ENCODE measurements around the gene RABGGTA. TPM values are rescaled to one million over a fixed set of nuclear protein-coding genes. Genes with fewer than 3 reads are reported as not detected.

The RABGGTA gene
- total RNA-seq, 5 donors from 2014 or later (not counting 1 experiment from before 2014, with no cell fraction given), result 49.3 to 66.5 (median 62.4) TPM

DNA sequence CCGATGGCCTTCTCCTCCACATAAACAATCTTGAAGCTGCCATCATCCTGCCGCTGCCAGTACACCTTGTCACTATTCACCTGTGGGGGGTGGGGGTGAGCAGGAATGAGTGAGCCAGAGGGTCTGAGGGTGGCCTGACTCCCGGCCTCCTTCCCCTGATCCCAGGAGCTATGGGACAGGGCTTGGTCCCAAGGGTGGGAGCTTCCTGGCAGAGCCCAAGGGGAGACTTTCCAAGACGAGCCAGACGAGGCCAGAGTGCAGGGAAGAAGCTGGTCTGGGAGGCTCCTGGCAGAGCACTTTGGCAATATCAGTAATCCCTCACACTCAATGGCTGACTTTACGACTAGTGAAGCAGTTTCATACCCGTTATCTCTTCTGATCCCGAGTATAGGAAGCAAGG, 16.0 kb downstream of the RABGGTA start:
- whole genome bisulfite sequencing (ENCODE audit: insufficient coverage), result 86% methylated on average over 5 of the region's 8 CpGs
- ChIA-PET CTCF (no interaction called here), POLR2A (interaction anchor here (0.5 kb wide), 2 partner anchors 10 to 44 kb away, joined by 3 read pairs; partner anchors contain the start of genes DHRS1 (in 1 of the 2) and NOP9 (in 1 of the 2))
- no peaks in the 10 kb centered on the region for H3K9me3 ChIP-seq
- Mint-ChIP-seq H3K36me3 (peaks cover 27% of the 10 kb centered on the region), H3K9me3 (no peaks in the 10 kb centered on the region), H3K27ac (no peak overlapping the region), H3K27me3 (no peaks in the 10 kb centered on the region), H3K4me3 (no peak overlapping the region), H3K4me1 (peaks cover 0 to 8% (median 2%) of the 10 kb centered on the region in 3 donors)
- no peak overlapping the region for H3K27ac ChIP-seq (ENCODE audit: low read length)
- no peak for ATAC-seq (replicated peaks in 1 of 4)
- H3K4me3 ChIP-seq (ENCODE audit: control insufficient read depth in 1 of 2, extremely low read depth in 1 of 2, low read length in 1 of 2), result no peak overlapping the region
- no peaks in the 10 kb centered on the region for H3K27me3 ChIP-seq (replicated peaks in 1 of 2; ENCODE audit: control insufficient read depth in 2 of 2, extremely low read depth in 1 of 2, insufficient read depth in 2 of 2, low read length in 1 of 2)
- peaks cover 8 to 36% of the 10 kb centered on the region in 2 donors for H3K36me3 ChIP-seq (ENCODE audit: control insufficient read depth in 2 of 2, extremely low read depth in 1 of 2, insufficient read depth in 1 of 2, low read length in 1 of 2)
- no peaks in the 10 kb centered on the region for H3K4me1 ChIP-seq (ENCODE audit: control insufficient read depth in 1 of 2, extremely low read depth in 1 of 2, insufficient read depth in 2 of 2, low read length in 2 of 2)
- no peak for DNase-seq

- Histone ChIP-seq H3K27ac (ENCODE audit: low read length) (no peak overlapping the region), H3K4me3 (ENCODE audit: control insufficient read depth in 1 of 2, extremely low read depth in 1 of 2, low read length in 1 of 2) (no peak overlapping the region), H3K9me3 (no peaks in the 10 kb centered on the region), H3K27me3 (replicated peaks in 1 of 2; ENCODE audit: control insufficient read depth in 2 of 2, extremely low read depth in 1 of 2, insufficient read depth in 2 of 2, low read length in 1 of 2) (no peaks in the 10 kb centered on the region), H3K36me3 (ENCODE audit: control insufficient read depth in 2 of 2, extremely low read depth in 1 of 2, insufficient read depth in 1 of 2, low read length in 1 of 2) (peaks cover 8 to 36% of the 10 kb centered on the region in 2 donors), H3K4me1 (ENCODE audit: control insufficient read depth in 1 of 2, extremely low read depth in 1 of 2, insufficient read depth in 2 of 2, low read length in 2 of 2) (no peaks in the 10 kb centered on the region)
- CTCF ChIA-PET, result interaction anchor here in 1 of 2 donors (0.5 kb wide), 1 partner anchor 119 kb away, joined by 6 read pairs; no protein-coding TSS in a partner anchor
- Mint-ChIP-seq H3K4me3 (no peak overlapping the region), H3K4me1 (peaks cover 0 to 14% (median 2%) of the 10 kb centered on the region in 3 donors), H3K36me3 (peaks cover 29% of the 10 kb centered on the region), H3K27me3 (no peaks in the 10 kb centered on the region), H3K27ac (no peak overlapping the region), H3K9me3 (no peaks in the 10 kb centered on the region)
- DNase-seq (no peak), ATAC-seq (replicated peaks in 1 of 4) (no peak)
- POLR2A ChIA-PET, result no interaction called here
- WGBS (ENCODE audit: insufficient coverage), result 96% methylated on average over 19 of the region's 19 CpGs
Observed at GRCh38 chr14:24254630-24255392, 16.6 kb downstream of the RABGGTA start.

- POLR2A ChIA-PET, result no interaction called here
- H3K27ac Mint-ChIP-seq, result no peak overlapping the region
- Histone ChIP-seq H3K27me3 (replicated peaks in 1 of 2; ENCODE audit: control insufficient read depth in 2 of 2, extremely low read depth in 1 of 2, insufficient read depth in 2 of 2, low read length in 1 of 2) (no peaks in the 10 kb centered on the region), H3K27ac (ENCODE audit: low read length) (no peak overlapping the region), H3K4me1 (ENCODE audit: control insufficient read depth in 1 of 2, extremely low read depth in 1 of 2, insufficient read depth in 2 of 2, low read length in 2 of 2) (no peaks in the 10 kb centered on the region), H3K9me3 (no peaks in the 10 kb centered on the region), H3K36me3 (ENCODE audit: control insufficient read depth in 2 of 2, extremely low read depth in 1 of 2, insufficient read depth in 1 of 2, low read length in 1 of 2) (peaks cover 8 to 34% of the 10 kb centered on the region in 2 donors), H3K4me3 (ENCODE audit: control insufficient read depth in 1 of 2, extremely low read depth in 1 of 2, low read length in 1 of 2) (no peak overlapping the region)
- H3K27me3 Mint-ChIP-seq, result no peaks in the 10 kb centered on the region
- no peak overlapping the region for H3K4me3 Mint-ChIP-seq
- WGBS (ENCODE audit: insufficient coverage), result 63% methylated on average over 1 of the region's 7 CpGs
- DNase-seq (no peak), ATAC-seq (replicated peaks in 1 of 4) (no peak)
- H3K9me3 Mint-ChIP-seq, result no peaks in the 10 kb centered on the region
- H3K4me1 Mint-ChIP-seq, result peaks cover 0 to 16% (median 2%) of the 10 kb centered on the region in 3 donors
- H3K36me3 Mint-ChIP-seq, result peaks cover 31% of the 10 kb centered on the region
- CTCF ChIA-PET, result interaction anchor here in 1 of 2 donors (0.5 to 0.6 kb wide), 2 partner anchors 25 to 118 kb away, joined by 6 read pairs; no protein-coding TSS in a partner anchor
Observed at GRCh38 chr14:24253936-24254335, 17.5 kb downstream of the RABGGTA start.

GRCh38 chr14:24252289-24253124, 18.9 kb downstream of the RABGGTA start:
- Histone ChIP-seq H3K27ac (ENCODE audit: low read length) (no peak overlapping the region), H3K9me3 (no peaks in the 10 kb centered on the region), H3K4me1 (ENCODE audit: control insufficient read depth in 1 of 2, extremely low read depth in 1 of 2, insufficient read depth in 2 of 2, low read length in 2 of 2) (no peaks in the 10 kb centered on the region), H3K27me3 (replicated peaks in 1 of 2; ENCODE audit: control insufficient read depth in 2 of 2, extremely low read depth in 1 of 2, insufficient read depth in 2 of 2, low read length in 1 of 2) (no peaks in the 10 kb centered on the region), H3K4me3 (ENCODE audit: control insufficient read depth in 1 of 2, extremely low read depth in 1 of 2, low read length in 1 of 2) (no peak overlapping the region), H3K36me3 (ENCODE audit: control insufficient read depth in 2 of 2, extremely low read depth in 1 of 2, insufficient read depth in 1 of 2, low read length in 1 of 2) (peaks cover 8 to 29% of the 10 kb centered on the region in 2 donors)
- ChIA-PET CTCF (interaction anchor here in 1 of 2 donors (1.7 kb wide), 1 partner anchor 45 kb away, joined by 3 read pairs; no protein-coding TSS in a partner anchor), POLR2A (interaction anchor here in 1 of 2 donors (0.6 kb wide), 1 partner anchor 10 kb away, joined by 5 read pairs; the partner anchor contains the start of gene TINF2)
- Mint-ChIP-seq H3K4me3 (no peak overlapping the region), H3K27me3 (no peaks in the 10 kb centered on the region), H3K36me3 (peaks cover 27% of the 10 kb centered on the region), H3K4me1 (peaks cover 5 to 22% (median 8%) of the 10 kb centered on the region in 3 donors), H3K27ac (no peak overlapping the region), H3K9me3 (no peaks in the 10 kb centered on the region)
- ATAC-seq (replicated peaks in 1 of 4) (no peak), DNase-seq (no peak)
- WGBS (ENCODE audit: insufficient coverage), result 93% methylated on average over 7 of the region's 11 CpGs

- DNase-seq, result no peak
- WGBS (ENCODE audit: insufficient coverage), result 100% methylated on average over 1 of the region's 1 CpG
- ATAC-seq (replicated peaks in 1 of 4), result no peak
- POLR2A ChIA-PET, result interaction anchor here in 1 of 2 donors (0.6 kb wide), 1 partner anchor 9 kb away, joined by 5 read pairs; the partner anchor contains the start of gene TINF2
- Mint-ChIP-seq H3K4me3 (no peak overlapping the region), H3K4me1 (peaks cover 7 to 26% (median 12%) of the 10 kb centered on the region in 3 donors), H3K27me3 (no peaks in the 10 kb centered on the region), H3K36me3 (peaks cover 24% of the 10 kb centered on the region), H3K9me3 (no peaks in the 10 kb centered on the region), H3K27ac (no peak overlapping the region)
- CTCF ChIA-PET, result interaction anchor here in 1 of 2 donors (1.7 kb wide), 1 partner anchor 45 kb away, joined by 3 read pairs; no protein-coding TSS in a partner anchor
- no peak overlapping the region for H3K4me3 ChIP-seq (ENCODE audit: control insufficient read depth in 1 of 2, extremely low read depth in 1 of 2, low read length in 1 of 2)
- no peak overlapping the region for H3K27ac ChIP-seq (ENCODE audit: low read length)
- peaks cover 0 to 3% of the 10 kb centered on the region in 2 experiments for H3K4me1 ChIP-seq (ENCODE audit: control insufficient read depth in 1 of 2, extremely low read depth in 1 of 2, insufficient read depth in 2 of 2, low read length in 2 of 2)
- H3K9me3 ChIP-seq, result no peaks in the 10 kb centered on the region
- peaks cover 8 to 29% of the 10 kb centered on the region in 2 donors for H3K36me3 ChIP-seq (ENCODE audit: control insufficient read depth in 2 of 2, extremely low read depth in 1 of 2, insufficient read depth in 1 of 2, low read length in 1 of 2)
- H3K27me3 ChIP-seq (replicated peaks in 1 of 2; ENCODE audit: control insufficient read depth in 2 of 2, extremely low read depth in 1 of 2, insufficient read depth in 2 of 2, low read length in 1 of 2), result no peaks in the 10 kb centered on the region
Observed at GRCh38 chr14:24251880-24252288, 19.5 kb downstream of the RABGGTA start.

DNA sequence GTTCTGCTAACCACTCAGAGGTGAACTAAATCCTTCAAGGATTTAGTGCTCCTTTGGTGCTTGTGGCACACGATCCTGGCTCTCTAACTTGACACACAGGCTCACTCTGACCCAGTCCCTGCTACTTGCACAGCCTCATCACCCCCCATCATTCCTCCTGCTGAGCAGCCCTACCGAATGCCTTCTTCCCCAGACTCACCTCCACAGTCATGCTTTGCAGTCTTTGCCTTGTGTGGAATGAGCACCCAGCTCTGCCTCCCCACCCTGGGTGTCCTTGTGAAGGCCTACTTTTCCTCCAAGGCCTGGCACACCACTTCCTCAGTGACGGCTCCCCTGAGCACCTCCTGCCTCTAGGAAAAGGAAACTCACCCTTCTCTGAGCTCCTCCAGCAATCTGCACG, 21.0 kb downstream of the RABGGTA start:
- H3K4me3 ChIP-seq (ENCODE audit: control insufficient read depth in 1 of 2, extremely low read depth in 1 of 2, low read length in 1 of 2), result no peak overlapping the region
- peaks cover 17% of the 10 kb centered on the region for H3K36me3 Mint-ChIP-seq
- H3K27me3 ChIP-seq (replicated peaks in 1 of 2; ENCODE audit: control insufficient read depth in 2 of 2, extremely low read depth in 1 of 2, insufficient read depth in 2 of 2, low read length in 1 of 2), result no peaks in the 10 kb centered on the region
- POLR2A ChIA-PET, result no interaction called here
- peak overlapping the region; percentile 74 to 82 for H3K27ac Mint-ChIP-seq
- H3K27ac ChIP-seq (ENCODE audit: low read length), result no peak overlapping the region
- H3K9me3 Mint-ChIP-seq, result no peaks in the 10 kb centered on the region
- no peak for ATAC-seq (replicated peaks in 1 of 4)
- peak overlapping the region in 2 of 3 donors; percentile 26 to 58 for H3K4me3 Mint-ChIP-seq
- 67% methylated on average over 4 of the region's 4 CpGs for WGBS (ENCODE audit: insufficient coverage)
- H3K4me1 ChIP-seq (ENCODE audit: control insufficient read depth in 1 of 2, extremely low read depth in 1 of 2, insufficient read depth in 2 of 2, low read length in 2 of 2), result peaks cover 0 to 10% of the 10 kb centered on the region in 2 experiments
- CTCF ChIA-PET, result interaction anchor here in 1 of 2 donors (0.7 kb wide), 1 partner anchor 47 kb away, joined by 4 read pairs; no protein-coding TSS in a partner anchor
- H3K27me3 Mint-ChIP-seq, result no peaks in the 10 kb centered on the region
- H3K36me3 ChIP-seq (ENCODE audit: control insufficient read depth in 2 of 2, extremely low read depth in 1 of 2, insufficient read depth in 1 of 2, low read length in 1 of 2), result peaks cover 8 to 14% of the 10 kb centered on the region in 2 donors
- peaks cover 7 to 29% (median 15%) of the 10 kb centered on the region in 3 donors for H3K4me1 Mint-ChIP-seq
- no peaks in the 10 kb centered on the region for H3K9me3 ChIP-seq
- DNase-seq, result no peak

Data from T-cell (primary cell).